Measurements from ENCODE around the gene C4orf50.
A peak's percentile ranks its signal among the peaks of the same experiment; 100 is the strongest.

C4orf50 gene

GRCh38 chr4:6049985-6050384, 31.8 kb upstream of the C4orf50 start:
- H3K4me3 Mint-ChIP-seq, result no peak overlapping the region
- H3K9me3 Mint-ChIP-seq, result no peaks in the 10 kb centered on the region
- no peaks in the 10 kb centered on the region for H3K36me3 Mint-ChIP-seq (ENCODE audit: low read depth)
- H3K4me1 Mint-ChIP-seq, result no peaks in the 10 kb centered on the region
- H3K27me3 Mint-ChIP-seq, result peaks cover 3% of the 10 kb centered on the region
- no peak for ATAC-seq
- no peak overlapping the region for H3K27ac Mint-ChIP-seq
- DNase-seq, result no peak

- Mint-ChIP-seq H3K36me3 (ENCODE audit: low read depth) (no peaks in the 10 kb centered on the region), H3K27ac (no peak overlapping the region), H3K4me1 (no peaks in the 10 kb centered on the region)
Observed at GRCh38 chr4:6049278-6049677, 31.0 kb upstream of the C4orf50 start.

GRCh38 chr4:6048537-6048936, 30.3 kb upstream of the C4orf50 start:
- no peaks in the 10 kb centered on the region for H3K9me3 Mint-ChIP-seq
- H3K4me3 Mint-ChIP-seq, result no peak overlapping the region
- H3K27me3 Mint-ChIP-seq, result peaks cover 8% of the 10 kb centered on the region
- no peak for ATAC-seq
- no peak for DNase-seq
- H3K36me3 Mint-ChIP-seq (ENCODE audit: low read depth), result no peaks in the 10 kb centered on the region
- no peaks in the 10 kb centered on the region for H3K4me1 Mint-ChIP-seq
- no peak overlapping the region for H3K27ac Mint-ChIP-seq

More at GRCh38 chr4:6049278-6049677, 31.0 kb upstream of the C4orf50 start:
- no peak for ATAC-seq
- Mint-ChIP-seq H3K4me3 (no peak overlapping the region), H3K27me3 (peaks cover 5% of the 10 kb centered on the region), H3K9me3 (no peaks in the 10 kb centered on the region)
- DNase-seq, result no peak

GRCh38 chr4:6047130-6047673, 29.0 kb upstream of the C4orf50 start:
- no peaks in the 10 kb centered on the region for H3K9me3 Mint-ChIP-seq
- H3K4me3 Mint-ChIP-seq, result no peak overlapping the region
- no peaks in the 10 kb centered on the region for H3K4me1 Mint-ChIP-seq
- H3K27me3 Mint-ChIP-seq, result peaks cover 8% of the 10 kb centered on the region
- H3K27ac Mint-ChIP-seq, result no peak overlapping the region
- H3K36me3 Mint-ChIP-seq (ENCODE audit: low read depth), result no peaks in the 10 kb centered on the region
- ATAC-seq (no peak), DNase-seq (peak; percentile 6)

GRCh38 chr4:6046526-6047129, 28.4 kb upstream of the C4orf50 start:
- H3K4me1 Mint-ChIP-seq, result no peaks in the 10 kb centered on the region
- H3K27ac Mint-ChIP-seq, result no peak overlapping the region
- H3K27me3 Mint-ChIP-seq, result peaks cover 8% of the 10 kb centered on the region
- H3K9me3 Mint-ChIP-seq, result no peaks in the 10 kb centered on the region
- no peak overlapping the region for H3K4me3 Mint-ChIP-seq
- ATAC-seq (no peak), DNase-seq (no peak)
- H3K36me3 Mint-ChIP-seq (ENCODE audit: low read depth), result no peaks in the 10 kb centered on the region

GRCh38 chr4:6044805-6045204, 26.6 kb upstream of the C4orf50 start:
- Mint-ChIP-seq H3K27me3 (peaks cover 8% of the 10 kb centered on the region), H3K36me3 (ENCODE audit: low read depth) (no peaks in the 10 kb centered on the region), H3K27ac (no peak overlapping the region), H3K4me1 (no peaks in the 10 kb centered on the region), H3K9me3 (no peaks in the 10 kb centered on the region), H3K4me3 (no peak overlapping the region)
- no peak for DNase-seq
- ATAC-seq, result no peak

- no peak for DNase-seq
- H3K36me3 Mint-ChIP-seq (ENCODE audit: low read depth), result no peaks in the 10 kb centered on the region
- H3K4me3 Mint-ChIP-seq, result no peak overlapping the region
- ATAC-seq, result no peak
- H3K27me3 Mint-ChIP-seq, result peaks cover 8% of the 10 kb centered on the region
- H3K27ac Mint-ChIP-seq, result no peak overlapping the region
- no peaks in the 10 kb centered on the region for H3K9me3 Mint-ChIP-seq
- no peaks in the 10 kb centered on the region for H3K4me1 Mint-ChIP-seq
Observed at GRCh38 chr4:6044276-6044675, 26.0 kb upstream of the C4orf50 start.

GRCh38 chr4:6043843-6044242, 25.6 kb upstream of the C4orf50 start:
- H3K27ac Mint-ChIP-seq, result no peak overlapping the region
- peaks cover 8% of the 10 kb centered on the region for H3K27me3 Mint-ChIP-seq

GRCh38 chr4:6043188-6043587, 25.0 kb upstream of the C4orf50 start:
- Mint-ChIP-seq H3K4me3 (no peak overlapping the region), H3K27me3 (peaks cover 8% of the 10 kb centered on the region), H3K4me1 (no peaks in the 10 kb centered on the region), H3K9me3 (no peaks in the 10 kb centered on the region), H3K36me3 (ENCODE audit: low read depth) (no peaks in the 10 kb centered on the region), H3K27ac (no peak overlapping the region)
- DNase-seq (no peak), ATAC-seq (no peak)

More at GRCh38 chr4:6043843-6044242, 25.6 kb upstream of the C4orf50 start:
- no peaks in the 10 kb centered on the region for H3K4me1 Mint-ChIP-seq
- ATAC-seq (no peak), DNase-seq (no peak)
- H3K4me3 Mint-ChIP-seq, result no peak overlapping the region
- no peaks in the 10 kb centered on the region for H3K36me3 Mint-ChIP-seq (ENCODE audit: low read depth)
- H3K9me3 Mint-ChIP-seq, result no peaks in the 10 kb centered on the region

- ATAC-seq (peak; percentile 33), DNase-seq (no peak)
- Mint-ChIP-seq H3K27me3 (peaks cover 8% of the 10 kb centered on the region), H3K9me3 (no peaks in the 10 kb centered on the region), H3K4me1 (no peaks in the 10 kb centered on the region), H3K4me3 (no peak overlapping the region), H3K36me3 (ENCODE audit: low read depth) (no peaks in the 10 kb centered on the region), H3K27ac (no peak overlapping the region)
Observed at GRCh38 chr4:6042293-6043063, 24.2 kb upstream of the C4orf50 start.

- Mint-ChIP-seq H3K27ac (no peak overlapping the region), H3K4me1 (no peaks in the 10 kb centered on the region), H3K4me3 (no peak overlapping the region), H3K36me3 (ENCODE audit: low read depth) (no peaks in the 10 kb centered on the region), H3K9me3 (no peaks in the 10 kb centered on the region), H3K27me3 (peaks cover 8% of the 10 kb centered on the region)
- DNase-seq (no peak), ATAC-seq (no peak)
Observed at GRCh38 chr4:6041800-6042199, 23.6 kb upstream of the C4orf50 start.

GRCh38 chr4:6038711-6039110, 20.5 kb upstream of the C4orf50 start:
- Mint-ChIP-seq H3K4me1 (no peaks in the 10 kb centered on the region), H3K36me3 (ENCODE audit: low read depth) (no peaks in the 10 kb centered on the region), H3K27ac (no peak overlapping the region), H3K9me3 (no peaks in the 10 kb centered on the region), H3K27me3 (no peaks in the 10 kb centered on the region), H3K4me3 (no peak overlapping the region)
- ATAC-seq (no peak), DNase-seq (no peak)

- Mint-ChIP-seq H3K4me3 (no peak overlapping the region), H3K27ac (no peak overlapping the region), H3K27me3 (no peaks in the 10 kb centered on the region), H3K9me3 (no peaks in the 10 kb centered on the region), H3K4me1 (no peaks in the 10 kb centered on the region), H3K36me3 (ENCODE audit: low read depth) (no peaks in the 10 kb centered on the region)
- ATAC-seq (no peak), DNase-seq (no peak)
Observed at GRCh38 chr4:6035786-6036185, 17.6 kb upstream of the C4orf50 start.

GRCh38 chr4:6033381-6033780, 15.2 kb upstream of the C4orf50 start:
- DNase-seq (no peak), ATAC-seq (no peak)
- no peaks in the 10 kb centered on the region for H3K27me3 Mint-ChIP-seq
- H3K27ac Mint-ChIP-seq, result no peak overlapping the region
- H3K4me3 Mint-ChIP-seq, result no peak overlapping the region
- H3K9me3 Mint-ChIP-seq, result no peaks in the 10 kb centered on the region
- no peaks in the 10 kb centered on the region for H3K4me1 Mint-ChIP-seq
- H3K36me3 Mint-ChIP-seq (ENCODE audit: low read depth), result no peaks in the 10 kb centered on the region

All from activated naive CD8-positive, alpha-beta T cell treated with anti-CD3 and anti-CD28 coated beads, Interleukin-2, amount 50 U/mL, for 24 hours (primary cell).